WI38 (cell line): Measurements from ENCODE around the gene HEBP1.

Experiments
- H3K4me3 ChIP-seq: 2 replicates; pipeline ENCODE4 v1.5.1; 2011; ENCODE audit warnings: low read depth, mild to moderate bottlenecking, control low read depth, low read length
- TF ChIP-seq, protein P1 (sequence below): IDR thresholded peaks from 2 replicates; pipeline ENCODE4 v1.5.1; 2012; ENCODE audit warnings: low read depth, mild to moderate bottlenecking, control low read depth, low read length

HEBP1 gene

GRCh38 chr12:12925388-12925787, 74.7 kb downstream of the HEBP1 start:
- no peak overlapping the region for H3K4me3 ChIP-seq
- TF ChIP-seq, protein P1, sequence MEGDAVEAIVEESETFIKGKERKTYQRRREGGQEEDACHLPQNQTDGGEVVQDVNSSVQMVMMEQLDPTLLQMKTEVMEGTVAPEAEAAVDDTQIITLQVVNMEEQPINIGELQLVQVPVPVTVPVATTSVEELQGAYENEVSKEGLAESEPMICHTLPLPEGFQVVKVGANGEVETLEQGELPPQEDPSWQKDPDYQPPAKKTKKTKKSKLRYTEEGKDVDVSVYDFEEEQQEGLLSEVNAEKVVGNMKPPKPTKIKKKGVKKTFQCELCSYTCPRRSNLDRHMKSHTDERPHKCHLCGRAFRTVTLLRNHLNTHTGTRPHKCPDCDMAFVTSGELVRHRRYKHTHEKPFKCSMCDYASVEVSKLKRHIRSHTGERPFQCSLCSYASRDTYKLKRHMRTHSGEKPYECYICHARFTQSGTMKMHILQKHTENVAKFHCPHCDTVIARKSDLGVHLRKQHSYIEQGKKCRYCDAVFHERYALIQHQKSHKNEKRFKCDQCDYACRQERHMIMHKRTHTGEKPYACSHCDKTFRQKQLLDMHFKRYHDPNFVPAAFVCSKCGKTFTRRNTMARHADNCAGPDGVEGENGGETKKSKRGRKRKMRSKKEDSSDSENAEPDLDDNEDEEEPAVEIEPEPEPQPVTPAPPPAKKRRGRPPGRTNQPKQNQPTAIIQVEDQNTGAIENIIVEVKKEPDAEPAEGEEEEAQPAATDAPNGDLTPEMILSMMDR, result no peak
